ENCODE data around the gene NPY4R. TPM values are rescaled to one million over a fixed set of nuclear protein-coding genes. Genes with fewer than 3 reads are reported as not detected.

NPY4R gene
- total and polyA plus RNA-seq, 12 donors: not detected

Other genes with a start within 250 kb of the NPY4R start
- gene ANTXRL, start 179.0 kb downstream of the NPY4R start, total RNA-seq: 1 to 10 TPM in 1 of 10 donors, under 1 TPM in 2, not detected in 7; 0.27 to 1.1 (median 0.49) TPM
- 1 to 10 TPM in 1 of 2 donors, under 1 TPM in 1; 0.22 to 6.3 TPM for gene ANTXRL, start 179.0 kb downstream of the NPY4R start, polyA plus RNA-seq
- gene ANXA8L1, start 90.2 kb downstream of the NPY4R start, total RNA-seq: 1 to 10 TPM in 3 of 10 donors, under 1 TPM in 1, not detected in 6; 0.31 to 1.7 (median 1.5) TPM
- gene ANXA8L1, start 90.2 kb downstream of the NPY4R start, polyA plus RNA-seq: under 1 TPM; 0.04 to 0.22 TPM
- under 1 TPM in 1 of 10 donors, not detected in 9; 0.13 TPM for gene GPRIN2, start 90.7 kb upstream of the NPY4R start, total RNA-seq
- gene GPRIN2, start 90.7 kb upstream of the NPY4R start, polyA plus RNA-seq: not detected
- gene SYT15, start 113.2 kb upstream of the NPY4R start, total RNA-seq: 1 to 10 TPM; 1.3 to 4.1 (median 2.9) TPM
- gene SYT15, start 113.2 kb upstream of the NPY4R start, polyA plus RNA-seq: 1 to 10 TPM in 1 of 2 donors, under 1 TPM in 1; 0.87 to 3.7 TPM

Measured in heart right ventricle (tissue), 12 donors.